Large intestine (tissue), 3 donors: ENCODE results near the gene DNAJB4. TPM values are rescaled to one million over a fixed set of nuclear protein-coding genes. Genes with fewer than 3 reads are reported as not detected.
"Not testable (repeated sequence)": the region's sequence is repeated elsewhere in the genome, so short reads cannot be mapped to it uniquely, and the experiment has no call there.

Source experiments
- DNase-seq, 2 donors: peaks; one replicate each; pipeline versions ENCODE4 v3.0.0 to v3.0.0-alpha.2; 2013
- H3K27ac ChIP-seq: one replicate; pipeline ENCODE4 v1.5.1; 2013; ENCODE audit warnings: low read length
- H3K27me3 ChIP-seq: 2 replicates; pipeline ENCODE4 v1.6.1; 2013; ENCODE audit warnings: low read length; ENCODE audit not compliant: control insufficient read depth, insufficient read depth
- H3K36me3 ChIP-seq: 2 replicates; pipeline ENCODE4 v1.6.1; 2013; ENCODE audit warnings: low read length; ENCODE audit not compliant: control insufficient read depth, insufficient read depth
- H3K4me1 ChIP-seq: one replicate; pipeline ENCODE4 v1.6.1; 2013; ENCODE audit warnings: low read length; ENCODE audit not compliant: control insufficient read depth, insufficient read depth
- H3K4me3 ChIP-seq: one replicate; pipeline ENCODE4 v1.5.1; 2013; ENCODE audit warnings: low read length
- H3K9me3 ChIP-seq: one replicate; pipeline ENCODE4 v1.6.1; 2013; ENCODE audit warnings: mild to moderate bottlenecking, low read depth, low read length, moderate library complexity; ENCODE audit not compliant: control insufficient read depth
- WGBS: methylation state at CpG from one replicate; pipeline ENCODE4 v1.1.5; 2013; ENCODE audit warnings: low lambda C conversion rate; ENCODE audit not compliant: insufficient coverage; 5-methylcytosine and 5-hydroxymethylcytosine counted together
- polyA plus RNA-seq: library from polyadenylated mRNA; unstranded; fragments of 120-200 nt; gene quantifications from one replicate; pipeline ENCODE4 v1.2.1, GENCODE V29; 2013

Gene DNAJB4
- polyA plus RNA-seq, 1 donor = 29.7 TPM

- H3K4me1 ChIP-seq = peaks cover 5% of the 10 kb centered on the region
- no peaks in the 10 kb centered on the region for H3K36me3 ChIP-seq
- no peaks in the 10 kb centered on the region for H3K27me3 ChIP-seq
- no peak for DNase-seq
- peak overlapping the region; percentile 95 for H3K27ac ChIP-seq
- H3K9me3 ChIP-seq = no peaks in the 10 kb centered on the region
- H3K4me3 ChIP-seq = peak overlapping the region; percentile 63
Observed at GRCh38 chr1:78006521-78006920, 1.8 kb downstream of the DNAJB4 start.

- no peak overlapping the region for H3K27ac ChIP-seq
- 85% methylated on average over 2 of the region's 4 CpGs for WGBS
- H3K27me3 ChIP-seq = no peaks in the 10 kb centered on the region
- no peak overlapping the region for H3K4me3 ChIP-seq
- no peaks in the 10 kb centered on the region for H3K36me3 ChIP-seq
- DNase-seq = no peak
- no peaks in the 10 kb centered on the region for H3K9me3 ChIP-seq
- peaks cover 5% of the 10 kb centered on the region for H3K4me1 ChIP-seq
Observed at GRCh38 chr1:78007677-78008341, 3.1 kb downstream of the DNAJB4 start.

GRCh38 chr1:78009276-78009675 is 4.5 kb downstream of the DNAJB4 start:
- WGBS = no CpG with 5 or more reads among the region's 3 CpGs
- no peaks in the 10 kb centered on the region for H3K27me3 ChIP-seq
- no peak overlapping the region for H3K4me3 ChIP-seq
- peaks cover 6% of the 10 kb centered on the region for H3K36me3 ChIP-seq
- H3K9me3 ChIP-seq = no peaks in the 10 kb centered on the region
- H3K4me1 ChIP-seq = peaks cover 5% of the 10 kb centered on the region
- no peak for DNase-seq
- H3K27ac ChIP-seq = no peak overlapping the region

- DNase-seq = no peak
- Histone ChIP-seq H3K36me3 (peaks cover 11% of the 10 kb centered on the region), H3K27me3 (no peaks in the 10 kb centered on the region), H3K4me1 (peaks cover 5% of the 10 kb centered on the region), H3K27ac (no peak overlapping the region), H3K4me3 (no peak overlapping the region), H3K9me3 (no peaks in the 10 kb centered on the region)
- WGBS = 80% methylated on average over 1 of the region's 3 CpGs
Observed at GRCh38 chr1:78009836-78010235, 5.1 kb downstream of the DNAJB4 start.

- 88% methylated on average over 1 of the region's 2 CpGs for WGBS
- peaks cover 5% of the 10 kb centered on the region for H3K4me1 ChIP-seq
- peak overlapping the region; percentile 57 for H3K27ac ChIP-seq
Observed at GRCh38 chr1:78011050-78011449, 6.3 kb downstream of the DNAJB4 start.

GRCh38 chr1:78015148-78015547 is 10.4 kb downstream of the DNAJB4 start:
- no peak overlapping the region for H3K4me3 ChIP-seq
- H3K27ac ChIP-seq = no peak overlapping the region
- DNase-seq = no peak
- H3K4me1 ChIP-seq = peaks cover 5% of the 10 kb centered on the region
- H3K27me3 ChIP-seq = no peaks in the 10 kb centered on the region
- H3K36me3 ChIP-seq = peaks cover 13% of the 10 kb centered on the region
- H3K9me3 ChIP-seq = no peaks in the 10 kb centered on the region

More at GRCh38 chr1:78011050-78011449, 6.3 kb downstream of the DNAJB4 start:
- Histone ChIP-seq H3K36me3 (peaks cover 13% of the 10 kb centered on the region), H3K9me3 (no peaks in the 10 kb centered on the region), H3K27me3 (no peaks in the 10 kb centered on the region), H3K4me3 (no peak overlapping the region)
- peak in 1 of 2 donors; percentile 48 for DNase-seq

- no peaks in the 10 kb centered on the region for H3K27me3 ChIP-seq
- WGBS = no CpG with 5 or more reads among the region's 1 CpG
- H3K36me3 ChIP-seq = peaks cover 9% of the 10 kb centered on the region
- no peak overlapping the region for H3K4me3 ChIP-seq
- no peak for DNase-seq
- H3K9me3 ChIP-seq = no peaks in the 10 kb centered on the region
- H3K4me1 ChIP-seq = no peaks in the 10 kb centered on the region
- H3K27ac ChIP-seq = no peak overlapping the region
Observed at GRCh38 chr1:78019024-78019423, 14.3 kb downstream of the DNAJB4 start.

- no CpG with 5 or more reads among the region's 4 CpGs for WGBS
- not testable (repeated sequence) for H3K4me3 ChIP-seq, H3K4me1 ChIP-seq, H3K27ac ChIP-seq, H3K9me3 ChIP-seq, H3K27me3 ChIP-seq, H3K36me3 ChIP-seq, DNase-seq
Observed at GRCh38 chr1:78021134-78021533, 16.4 kb downstream of the DNAJB4 start.

GRCh38 chr1:78029793-78030192 is 25.1 kb downstream of the DNAJB4 start:
- Histone ChIP-seq H3K4me3 (no peak overlapping the region), H3K9me3 (no peaks in the 10 kb centered on the region), H3K4me1 (no peaks in the 10 kb centered on the region), H3K27ac (no peak overlapping the region), H3K36me3 (no peaks in the 10 kb centered on the region), H3K27me3 (no peaks in the 10 kb centered on the region)
- no CpG with 5 or more reads among the region's 4 CpGs for WGBS
- no peak for DNase-seq

- DNase-seq = no peak
- WGBS = no CpG with 5 or more reads among the region's 4 CpGs
- Histone ChIP-seq H3K4me1 (no peaks in the 10 kb centered on the region), H3K4me3 (no peak overlapping the region), H3K9me3 (no peaks in the 10 kb centered on the region), H3K36me3 (no peaks in the 10 kb centered on the region), H3K27me3 (no peaks in the 10 kb centered on the region), H3K27ac (no peak overlapping the region)
Observed at GRCh38 chr1:78032996-78033796, 28.5 kb downstream of the DNAJB4 start.

- WGBS = no CpG with 5 or more reads among the region's 3 CpGs
- Histone ChIP-seq H3K4me1 (no peaks in the 10 kb centered on the region), H3K27ac (no peak overlapping the region), H3K27me3 (no peaks in the 10 kb centered on the region), H3K4me3 (no peak overlapping the region), H3K36me3 (no peaks in the 10 kb centered on the region), H3K9me3 (no peaks in the 10 kb centered on the region)
- DNase-seq = no peak
Observed at GRCh38 chr1:78033797-78034172, 29.0 kb downstream of the DNAJB4 start.
